GM18909 (cell line): Measurements from ENCODE around the gene CDC23.
A peak's percentile ranks its signal among the peaks of the same experiment; 100 is the strongest.
"Not testable (repeated sequence)": the region's sequence is repeated elsewhere in the genome, so short reads cannot be mapped to it uniquely, and the experiment has no call there.

Experiments
- ATAC-seq: cut with Tn5 transposase; IDR thresholded peaks from one replicate; pipeline ENCODE4 v1.9.1; 2021; ENCODE audit warnings: mild to moderate bottlenecking; ENCODE audit not compliant: unreplicated experiment, poor library complexity

CDC23 gene

DNA sequence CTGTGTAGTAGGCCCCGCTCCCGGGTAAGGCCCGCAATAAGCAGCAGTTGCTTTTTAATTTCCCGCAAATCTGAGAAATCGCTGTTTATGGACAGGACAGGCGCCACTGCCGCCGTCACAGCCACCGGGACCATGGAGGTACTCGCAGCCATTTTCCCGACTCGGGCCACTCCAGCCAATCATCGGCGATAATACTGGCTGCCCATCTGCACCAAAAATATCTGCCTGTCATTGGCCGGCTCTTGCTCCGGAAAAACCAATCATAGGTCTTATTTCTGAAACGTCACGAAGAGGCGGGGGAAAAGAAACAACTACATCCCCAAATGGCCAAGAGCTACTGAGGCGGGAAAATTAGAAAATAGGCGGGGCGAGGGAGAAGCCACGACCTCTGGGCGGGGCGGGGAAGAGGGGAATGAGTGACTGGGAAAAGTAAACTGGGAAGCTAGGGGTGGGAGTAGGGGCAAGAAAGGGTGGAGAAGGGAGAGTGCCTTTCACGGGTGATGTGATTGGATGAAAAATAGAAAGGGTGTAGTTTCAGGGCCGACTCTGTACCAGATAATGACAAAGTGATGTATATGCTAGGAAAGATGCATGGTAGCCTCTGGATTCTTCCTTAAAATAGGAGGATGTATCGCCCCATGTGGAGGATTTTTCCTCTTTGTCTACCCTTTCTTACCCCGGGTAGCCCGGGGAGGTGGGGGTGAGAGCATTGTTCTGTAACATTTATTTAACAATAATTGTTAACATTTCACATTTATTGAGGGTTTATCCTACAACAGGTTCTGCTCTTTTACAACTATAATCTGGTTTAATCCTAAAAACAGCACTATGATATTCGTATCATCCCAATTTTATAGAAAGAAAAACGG is at the start of gene CDC23:
CDC23 (minus strand) TSS at position 163 of the 869 bp plus-strand sequence; CDS start at position 152, 11 bp downstream.
- ATAC-seq: peak; percentile 96

DNA sequence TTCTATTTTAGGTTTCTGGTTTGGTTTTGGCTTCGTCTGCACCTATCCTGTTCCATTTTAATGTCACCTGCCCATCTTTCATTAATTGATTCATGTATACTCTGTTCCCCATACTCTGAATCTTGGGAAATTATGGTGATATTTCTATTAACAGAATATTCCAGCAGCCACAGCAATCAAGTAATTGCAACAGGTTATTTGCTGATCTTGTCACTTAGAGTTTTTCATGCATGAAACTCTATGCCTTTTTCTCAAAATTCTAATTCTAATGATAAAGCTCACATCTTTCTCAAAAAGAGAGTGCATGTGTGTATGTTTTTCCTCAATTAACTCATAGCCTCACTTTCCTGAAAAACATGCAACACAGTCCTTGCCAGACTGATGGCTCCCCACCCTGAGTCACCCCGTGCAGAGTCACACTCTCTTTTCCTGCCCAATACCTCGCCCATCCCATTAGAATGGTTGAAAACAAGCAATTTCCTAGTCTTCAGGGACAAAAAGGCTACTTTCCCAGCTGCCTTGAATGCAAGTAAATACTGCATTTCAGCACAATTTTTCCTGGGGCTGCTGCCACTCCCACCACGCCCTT is 45.7 kb upstream of the CDC23 start:
- no peak for ATAC-seq

- no peak for ATAC-seq
These were observed 44.5 kb upstream of the CDC23 start for GRCh38 chr5:138257583-138257982.

GRCh38 chr5:138252944-138253343 is 39.8 kb upstream of the CDC23 start:
- ATAC-seq: no peak

GRCh38 chr5:138247800-138248199 is 34.7 kb upstream of the CDC23 start:
- not testable (repeated sequence) for ATAC-seq

DNA sequence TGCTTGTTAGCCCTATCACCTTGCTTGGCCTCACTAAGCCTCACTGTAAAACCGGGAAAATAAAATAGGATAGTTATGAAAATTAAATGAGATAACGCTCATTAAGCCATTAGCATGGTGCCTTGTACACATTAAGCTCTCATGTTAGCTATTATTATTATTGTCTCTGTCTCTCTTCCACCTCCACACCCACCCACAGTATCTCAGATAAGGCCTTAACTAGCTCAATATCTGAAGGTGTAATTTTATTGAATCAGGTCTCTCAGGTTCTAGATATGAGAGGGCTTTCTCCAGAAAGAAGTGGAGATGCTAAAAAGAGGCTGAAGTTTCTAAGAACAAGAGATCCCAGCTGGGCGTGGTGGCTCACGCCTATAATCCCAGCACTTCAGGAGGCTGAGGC is 33.7 kb upstream of the CDC23 start:
- ATAC-seq: no peak

DNA sequence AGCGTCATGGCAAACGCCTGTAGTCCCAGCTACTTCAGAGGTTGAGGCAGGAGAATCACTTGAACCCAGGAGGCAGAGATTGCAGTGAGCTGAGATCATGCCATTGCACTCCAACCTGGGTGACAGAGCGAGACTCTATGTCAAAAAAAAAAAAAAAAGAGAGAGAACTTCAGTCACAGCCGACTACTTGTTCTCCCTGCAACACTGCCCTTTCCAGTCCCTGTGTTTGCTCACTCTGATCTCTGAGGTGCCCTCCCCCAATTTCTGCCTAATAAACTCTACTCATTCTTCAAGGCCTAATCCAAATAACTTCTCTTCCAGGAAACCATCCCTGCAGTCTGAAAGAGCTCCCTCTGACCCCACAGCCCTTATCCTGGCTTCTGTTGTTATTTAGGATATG is 33.2 kb upstream of the CDC23 start:
- ATAC-seq: no peak

DNA sequence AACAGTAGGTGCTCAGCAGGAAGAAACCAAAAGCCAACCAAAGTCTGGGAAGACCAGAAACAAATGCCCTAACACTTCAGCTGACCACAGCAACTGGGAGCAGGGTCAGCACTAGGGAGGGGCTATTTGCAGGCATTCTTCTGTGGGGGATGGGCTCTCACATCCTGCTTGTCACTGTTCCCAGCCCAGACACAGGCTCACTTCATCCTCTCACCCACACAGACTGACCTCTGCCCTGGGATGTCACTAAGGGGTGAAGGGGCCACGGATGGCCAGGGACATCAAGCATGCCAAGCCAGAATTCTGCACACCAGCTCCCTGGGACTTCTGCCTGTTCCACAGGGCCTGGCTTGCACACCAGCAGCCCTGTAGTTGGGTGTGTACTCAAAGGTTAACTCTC is 32.6 kb upstream of the CDC23 start:
- ATAC-seq: no peak

GRCh38 chr5:138243794-138244193 is 30.7 kb upstream of the CDC23 start:
- ATAC-seq: no peak

DNA sequence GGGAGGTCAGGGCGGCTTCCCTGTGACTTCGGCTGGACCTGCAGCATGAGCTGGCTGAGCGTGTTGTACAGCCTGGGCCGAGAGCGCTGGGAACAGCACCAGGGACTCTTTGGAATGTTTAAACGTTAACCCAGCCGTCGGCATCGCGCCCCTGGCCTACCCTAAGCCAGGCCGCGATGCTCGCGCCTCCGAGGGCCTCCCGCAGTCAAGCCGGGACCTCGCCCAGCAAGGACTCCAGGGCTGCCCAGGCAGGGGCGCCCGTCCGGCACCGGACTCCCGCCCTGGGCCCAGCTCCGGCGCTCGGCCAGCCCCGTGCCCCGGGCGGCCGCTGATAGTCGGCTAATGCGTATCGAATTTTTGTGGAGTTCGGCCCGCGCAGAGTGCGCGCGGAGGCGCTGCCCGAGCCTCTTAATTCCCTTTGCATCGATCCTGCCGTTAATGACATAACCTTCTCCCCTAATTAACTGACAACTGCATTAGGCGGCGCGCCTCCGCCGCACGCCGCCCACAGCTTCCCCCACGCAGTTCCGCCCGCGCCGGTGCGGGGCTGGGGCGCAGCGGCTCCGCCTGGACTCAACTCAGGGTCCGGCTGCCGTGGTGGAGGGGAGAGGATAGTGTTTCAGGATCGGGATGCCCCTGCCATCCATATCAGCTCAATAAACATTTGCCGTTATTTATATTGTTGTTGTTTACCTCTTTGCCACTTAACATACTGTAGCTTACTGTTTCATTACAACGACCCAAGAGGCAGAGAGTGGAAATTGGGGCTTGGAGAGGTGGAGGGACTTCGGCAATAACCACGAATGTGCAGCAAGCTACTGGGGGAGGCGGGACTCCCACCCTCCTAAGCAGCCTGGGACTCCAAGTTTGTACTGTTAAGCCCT is 28.8 kb upstream of the CDC23 start:
- no peak for ATAC-seq

DNA sequence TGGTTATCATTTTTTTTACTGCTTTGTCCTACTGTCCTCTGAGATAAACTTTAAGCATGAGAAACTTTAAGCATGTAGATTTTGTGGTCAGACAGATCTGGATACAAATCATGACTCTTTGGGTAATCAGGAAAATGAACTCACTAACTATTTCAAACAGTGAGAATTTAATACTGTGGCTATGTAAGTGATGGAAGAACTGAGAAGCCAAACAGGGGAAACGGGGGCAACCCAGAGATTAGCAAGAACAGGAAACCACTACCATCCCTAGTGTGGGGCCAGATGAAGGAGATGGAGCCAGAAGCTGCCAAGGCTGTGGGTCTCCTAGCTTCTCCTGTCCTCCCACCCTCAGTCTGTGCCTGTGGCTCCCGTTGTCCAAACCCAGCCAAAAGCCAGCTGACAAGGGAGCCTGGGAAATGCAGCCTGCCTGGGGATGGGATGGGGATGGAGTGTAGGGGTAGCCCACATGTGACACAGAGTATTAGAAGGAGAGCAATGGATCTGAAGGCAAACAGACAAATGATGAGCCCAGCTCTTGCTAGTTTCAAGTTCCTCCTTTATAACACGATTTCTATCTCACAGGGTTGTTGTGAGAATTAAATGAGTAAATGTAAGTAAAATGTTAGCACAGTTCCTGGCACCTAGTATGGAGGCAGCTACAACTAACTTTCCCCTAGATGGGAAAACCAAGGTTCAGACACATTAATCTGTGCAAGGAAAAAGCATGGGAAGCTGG is 27.7 kb upstream of the CDC23 start:
- no peak for ATAC-seq

DNA sequence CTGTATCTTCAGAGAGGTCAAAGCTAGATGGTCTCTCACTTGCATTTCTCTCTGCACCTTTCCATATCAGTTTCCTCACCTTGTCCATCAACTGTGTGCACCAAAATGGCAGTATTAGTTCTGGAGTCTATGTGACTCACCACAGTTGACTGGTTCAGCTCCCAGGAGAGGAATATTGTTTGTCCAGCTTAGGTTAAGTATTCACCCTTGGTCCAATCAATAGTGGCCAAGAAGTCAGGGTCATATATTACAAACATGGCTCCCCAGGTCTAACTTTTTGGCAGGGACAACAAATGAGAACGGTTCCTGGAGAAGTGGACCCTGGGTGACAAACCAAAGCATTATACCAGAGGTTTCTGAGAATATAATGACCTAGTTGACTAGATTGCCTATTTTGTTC is 24.9 kb upstream of the CDC23 start:
- no peak for ATAC-seq

DNA sequence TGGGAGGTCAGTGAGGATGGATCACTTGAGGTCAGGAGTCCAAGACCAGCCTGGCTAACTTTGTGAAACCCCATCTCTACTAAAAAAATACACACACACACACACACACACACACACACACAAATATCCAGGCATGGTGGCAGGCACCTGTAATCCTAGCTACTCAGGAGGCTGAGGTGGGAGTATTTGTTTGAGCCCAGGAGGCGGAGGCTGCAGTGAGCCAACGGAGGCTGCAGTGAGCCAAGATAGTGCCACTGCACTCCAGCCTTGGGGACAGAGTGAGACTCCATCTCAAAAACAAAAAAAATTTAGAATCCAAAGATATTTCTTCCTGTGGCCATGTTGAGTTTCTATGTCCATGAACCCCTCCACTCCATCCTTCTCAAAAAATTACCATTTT is 21.5 kb upstream of the CDC23 start:
- ATAC-seq: no peak

DNA sequence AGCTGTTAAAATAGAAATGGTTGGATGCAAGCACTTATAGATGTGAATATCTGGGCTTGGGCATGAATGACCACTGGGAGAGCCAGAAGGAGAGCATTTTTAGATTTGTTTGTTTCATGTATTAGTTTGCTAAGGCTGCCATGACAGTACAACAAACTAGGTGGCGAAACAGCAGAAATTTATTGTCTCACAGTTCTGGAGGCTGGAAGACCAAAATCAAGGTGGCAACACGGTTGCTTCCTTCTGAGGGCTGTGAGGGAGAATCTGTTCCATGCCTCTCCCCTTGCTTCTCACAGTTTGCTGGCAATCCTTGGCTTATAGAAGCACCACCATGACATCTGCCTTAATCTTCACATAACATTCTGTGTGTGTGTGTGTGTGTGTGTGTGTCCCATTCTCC is 20.2 kb upstream of the CDC23 start:
- ATAC-seq: no peak

DNA sequence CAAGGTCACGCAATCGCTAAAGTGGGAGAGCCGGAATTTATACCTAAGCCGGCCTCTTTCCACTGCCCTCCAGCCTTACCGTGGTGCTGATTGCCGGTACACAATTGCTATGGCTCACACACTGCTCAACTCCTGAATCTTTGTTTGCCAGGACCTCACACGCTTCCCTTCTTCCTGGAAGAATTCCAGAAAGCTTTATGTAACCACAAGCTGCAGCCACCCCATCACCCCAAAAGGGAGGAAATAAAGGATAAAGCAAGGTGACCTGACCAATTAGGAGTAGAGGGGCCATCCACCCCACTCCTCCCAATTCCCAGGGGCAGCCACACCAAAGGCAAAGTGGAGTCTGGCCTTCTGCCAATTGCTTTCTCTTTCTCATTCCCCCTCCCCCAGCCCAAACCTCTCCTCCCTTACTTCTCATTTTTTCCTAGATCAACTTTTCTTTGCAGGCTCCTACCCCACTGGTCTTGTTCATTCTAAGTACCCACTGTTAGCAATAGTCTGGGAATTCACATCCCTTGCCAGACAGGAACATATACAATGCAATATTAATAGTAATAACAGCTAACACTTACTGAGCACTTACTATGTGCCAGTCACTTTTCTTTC is 18.0 kb upstream of the CDC23 start:
- ATAC-seq: no peak

GRCh38 chr5:138230261-138230660 is 17.1 kb upstream of the CDC23 start:
- no peak for ATAC-seq

GRCh38 chr5:138229387-138229786 is 16.3 kb upstream of the CDC23 start:
- no peak for ATAC-seq

GRCh38 chr5:138226910-138227309 is 13.8 kb upstream of the CDC23 start:
- no peak for ATAC-seq

- no peak for ATAC-seq
These were observed 11.6 kb upstream of the CDC23 start for GRCh38 chr5:138224712-138225111.

DNA sequence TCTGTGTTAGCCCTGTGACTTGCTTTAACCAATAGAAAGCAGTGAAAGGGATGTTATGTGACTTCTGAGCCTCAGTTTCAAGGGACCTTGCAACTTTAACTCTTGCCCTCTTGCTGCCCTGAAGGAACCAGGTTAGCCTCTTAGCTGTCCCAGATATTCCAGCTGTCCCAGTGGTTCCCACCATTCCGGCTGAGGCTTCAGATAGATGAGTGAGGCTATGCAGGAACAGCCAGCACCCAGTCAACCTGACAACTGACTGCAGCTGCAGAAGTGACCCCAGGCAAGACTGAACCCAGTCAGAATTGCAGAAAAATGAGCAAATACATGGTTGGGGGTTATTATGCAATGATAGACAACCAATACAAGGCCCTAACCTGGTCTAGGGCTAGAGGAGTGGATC is 10.4 kb upstream of the CDC23 start:
- ATAC-seq: no peak
